SKM-1 treated with dmso at 0.1 percent for 144 hours (cell line): ENCODE measurements around the gene SEZ6L.

Experiments
- DNase-seq: peaks from one replicate; lab custom pipeline; 2025; ENCODE audit not compliant: unreplicated experiment; lab: John Stamatoyannopoulos, UW

The SEZ6L gene

GRCh38 chr22:26416256-26416655 lies 247.0 kb downstream of the SEZ6L start:
- DNase-seq, result no peak

- no peak for DNase-seq
Measured at GRCh38 chr22:26416670-26417276, 247.5 kb downstream of the SEZ6L start.

- DNase-seq, result no peak
Measured at GRCh38 chr22:26417406-26417805, 248.1 kb downstream of the SEZ6L start.

- no peak for DNase-seq
Measured at GRCh38 chr22:26418620-26419019, 249.4 kb downstream of the SEZ6L start.

- no peak for DNase-seq
Measured at GRCh38 chr22:26426924-26427323, 257.7 kb downstream of the SEZ6L start.

- DNase-seq, result peak; percentile 85
Measured at GRCh38 chr22:26428515-26429457, 259.5 kb downstream of the SEZ6L start, which contains the start of gene ASPHD2. ASPHD2 (plus strand) TSS chr22:26429260; CDS start chr22:26433616, 4,356 bp downstream.

GRCh38 chr22:26429458-26430286 lies 260.4 kb downstream of the SEZ6L start:
- no peak for DNase-seq

- no peak for DNase-seq
Measured at GRCh38 chr22:26430600-26430999, 261.3 kb downstream of the SEZ6L start.

- DNase-seq, result no peak
Measured at GRCh38 chr22:26431261-26431995, 262.2 kb downstream of the SEZ6L start.

- DNase-seq, result peak; percentile 91
Measured at GRCh38 chr22:26432619-26433311, 263.5 kb downstream of the SEZ6L start.
